Measurements from ENCODE around the gene OR2A5.

Gene OR2A5

DNA sequence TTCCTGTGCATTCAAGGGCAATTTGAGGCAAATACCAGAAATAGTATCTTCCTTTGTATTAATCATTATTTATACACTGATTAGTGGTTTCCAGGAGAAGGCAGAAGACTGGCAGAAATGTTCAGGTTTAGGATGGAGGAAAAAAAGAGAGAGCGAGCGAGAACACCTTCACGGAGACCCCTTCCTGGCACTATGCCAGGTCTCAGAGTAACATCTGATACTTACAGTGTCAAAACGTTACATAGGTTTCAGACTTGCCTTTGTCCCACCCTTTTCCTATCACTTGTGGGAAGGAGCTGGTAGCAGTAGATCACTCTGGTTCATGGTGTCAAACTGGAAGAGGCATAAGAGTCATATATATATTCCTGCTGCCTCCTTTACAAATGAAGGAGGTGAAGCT is 38.0 kb downstream of the OR2A5 start:
- Histone ChIP-seq H3K79me2 (ENCODE audit: insufficient read depth, low read length) (no peaks in the 10 kb centered on the region), H3K4me3 (ENCODE audit: insufficient read depth, low read length, poor library complexity, severe bottlenecking) (no peak overlapping the region), H3K27ac (ENCODE audit: low read depth, low read length) (no peak overlapping the region), H4K20me1 (ENCODE audit: low read depth, low read length) (no peaks in the 10 kb centered on the region), H2AFZ (ENCODE audit: low read depth, low read length, severe bottlenecking) (no peak overlapping the region), H3K9me3 (ENCODE audit: insufficient read depth, low read length) (0 out of 2 replicates have a peak, but pooled peaks cover 4% of the 10 kb centered on the region), H3K9me2 (replicated peaks; ENCODE audit: insufficient read depth, low read length) (no peaks in the 10 kb centered on the region), H3K27me3 (ENCODE audit: low read length) (no peaks in the 10 kb centered on the region), H3K4me2 (ENCODE audit: low read depth, low read length, poor library complexity, severe bottlenecking) (no peak overlapping the region), H3K36me3 (ENCODE audit: low read length) (no peaks in the 10 kb centered on the region), H3F3A (ENCODE audit: insufficient read depth) (no peaks in the 10 kb centered on the region), H3K9ac (ENCODE audit: low read length) (no peak overlapping the region)
- no peak for TF ChIP-seq EZH2phosphoT487 (conservative IDR thresholded peaks at IDR 0.05; ENCODE audit: low read length)
- TF ChIP-seq, protein P1, sequence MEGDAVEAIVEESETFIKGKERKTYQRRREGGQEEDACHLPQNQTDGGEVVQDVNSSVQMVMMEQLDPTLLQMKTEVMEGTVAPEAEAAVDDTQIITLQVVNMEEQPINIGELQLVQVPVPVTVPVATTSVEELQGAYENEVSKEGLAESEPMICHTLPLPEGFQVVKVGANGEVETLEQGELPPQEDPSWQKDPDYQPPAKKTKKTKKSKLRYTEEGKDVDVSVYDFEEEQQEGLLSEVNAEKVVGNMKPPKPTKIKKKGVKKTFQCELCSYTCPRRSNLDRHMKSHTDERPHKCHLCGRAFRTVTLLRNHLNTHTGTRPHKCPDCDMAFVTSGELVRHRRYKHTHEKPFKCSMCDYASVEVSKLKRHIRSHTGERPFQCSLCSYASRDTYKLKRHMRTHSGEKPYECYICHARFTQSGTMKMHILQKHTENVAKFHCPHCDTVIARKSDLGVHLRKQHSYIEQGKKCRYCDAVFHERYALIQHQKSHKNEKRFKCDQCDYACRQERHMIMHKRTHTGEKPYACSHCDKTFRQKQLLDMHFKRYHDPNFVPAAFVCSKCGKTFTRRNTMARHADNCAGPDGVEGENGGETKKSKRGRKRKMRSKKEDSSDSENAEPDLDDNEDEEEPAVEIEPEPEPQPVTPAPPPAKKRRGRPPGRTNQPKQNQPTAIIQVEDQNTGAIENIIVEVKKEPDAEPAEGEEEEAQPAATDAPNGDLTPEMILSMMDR (IDR thresholded peaks at IDR 0.05; ENCODE audit: insufficient read depth, low read length, poor library complexity, severe bottlenecking) = no peak

DNA sequence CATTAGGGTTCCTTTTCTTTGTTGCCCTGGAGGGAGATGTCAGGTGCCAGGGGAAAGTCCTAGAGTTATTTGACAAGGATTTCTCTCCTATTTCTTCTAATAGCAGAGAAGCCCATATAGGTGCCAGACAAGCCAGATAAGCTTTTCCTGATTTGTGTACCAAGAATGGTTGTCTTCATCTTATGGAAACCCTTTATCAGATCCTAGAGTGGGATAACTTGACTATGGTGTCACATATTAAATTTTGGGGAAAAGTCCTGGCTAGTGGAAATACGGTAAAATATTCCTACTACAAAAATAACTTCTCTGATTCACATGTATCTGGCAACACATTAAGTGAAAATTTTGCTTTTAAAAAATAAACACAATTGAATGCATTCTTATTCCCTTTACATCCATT is 38.5 kb downstream of the OR2A5 start:
- H3K27ac ChIP-seq (ENCODE audit: low read depth, low read length) = no peak overlapping the region
- no peak overlapping the region for H3K9ac ChIP-seq (ENCODE audit: low read length)
- H3K27me3 ChIP-seq (ENCODE audit: low read length) = no peaks in the 10 kb centered on the region
- no peak overlapping the region for H3K4me2 ChIP-seq (ENCODE audit: low read depth, low read length, poor library complexity, severe bottlenecking)
- H3K9me3 ChIP-seq (ENCODE audit: insufficient read depth, low read length) = 0 out of 2 replicates have a peak, but pooled peaks cover 4% of the 10 kb centered on the region
- H4K20me1 ChIP-seq (ENCODE audit: low read depth, low read length) = no peaks in the 10 kb centered on the region
- no peaks in the 10 kb centered on the region for H3F3A ChIP-seq (ENCODE audit: insufficient read depth)
- no peaks in the 10 kb centered on the region for H3K36me3 ChIP-seq (ENCODE audit: low read length)
- no peak overlapping the region for H3K4me3 ChIP-seq (ENCODE audit: insufficient read depth, low read length, poor library complexity, severe bottlenecking)
- no peak overlapping the region for H2AFZ ChIP-seq (ENCODE audit: low read depth, low read length, severe bottlenecking)
- H3K79me2 ChIP-seq (ENCODE audit: insufficient read depth, low read length) = no peaks in the 10 kb centered on the region
- no peaks in the 10 kb centered on the region for H3K9me2 ChIP-seq (replicated peaks; ENCODE audit: insufficient read depth, low read length)
- no peak for TF ChIP-seq EZH2phosphoT487 (conservative IDR thresholded peaks at IDR 0.05; ENCODE audit: low read length)
- TF ChIP-seq, protein P1 (IDR thresholded peaks at IDR 0.05; ENCODE audit: insufficient read depth, low read length, poor library complexity, severe bottlenecking) = no peak

DNA sequence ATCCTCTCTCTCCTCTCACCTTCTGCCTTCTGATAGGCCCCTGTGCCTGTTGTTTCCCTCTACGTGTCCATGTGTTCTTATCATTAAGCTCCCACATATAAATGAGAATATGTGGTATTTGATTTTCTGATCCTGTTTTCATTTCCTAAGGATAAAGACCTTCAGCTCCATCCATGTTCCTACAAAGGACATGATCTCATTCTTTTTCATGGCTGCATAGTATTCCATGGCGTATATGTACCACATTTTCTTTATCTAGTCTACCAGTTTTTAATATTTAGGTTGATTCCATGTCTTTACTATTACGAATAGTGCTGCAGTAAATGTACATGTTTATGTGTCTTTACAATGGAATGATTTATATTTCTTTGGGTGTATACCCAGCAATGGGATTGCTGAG is 41.9 kb downstream of the OR2A5 start:
- TF ChIP-seq, protein P1 (IDR thresholded peaks at IDR 0.05; ENCODE audit: insufficient read depth, low read length, poor library complexity, severe bottlenecking) = no peak
- no peak for TF ChIP-seq EZH2phosphoT487 (conservative IDR thresholded peaks at IDR 0.05; ENCODE audit: low read length)
- Histone ChIP-seq H3K36me3 (ENCODE audit: low read length) (no peaks in the 10 kb centered on the region), H3K27me3 (ENCODE audit: low read length) (no peaks in the 10 kb centered on the region), H3K4me3 (ENCODE audit: insufficient read depth, low read length, poor library complexity, severe bottlenecking) (no peak overlapping the region), H3K9ac (ENCODE audit: low read length) (no peak overlapping the region), H4K20me1 (ENCODE audit: low read depth, low read length) (no peaks in the 10 kb centered on the region), H3K9me2 (replicated peaks; ENCODE audit: insufficient read depth, low read length) (no peaks in the 10 kb centered on the region), H3K79me2 (ENCODE audit: insufficient read depth, low read length) (no peaks in the 10 kb centered on the region), H3K4me2 (ENCODE audit: low read depth, low read length, poor library complexity, severe bottlenecking) (no peak overlapping the region), H3K27ac (ENCODE audit: low read depth, low read length) (no peak overlapping the region), H3F3A (ENCODE audit: insufficient read depth) (no peaks in the 10 kb centered on the region), H3K9me3 (ENCODE audit: insufficient read depth, low read length) (0 out of 2 replicates have a peak, but pooled peaks cover 4% of the 10 kb centered on the region), H2AFZ (ENCODE audit: low read depth, low read length, severe bottlenecking) (no peak overlapping the region)
